ENCODE results near the gene NOS1.
A peak's percentile ranks its signal among the peaks of the same experiment; 100 is the strongest.
"Not testable (repeated sequence)": the region's sequence is repeated elsewhere in the genome, so short reads cannot be mapped to it uniquely, and the experiment has no call there.

The NOS1 gene

DNA sequence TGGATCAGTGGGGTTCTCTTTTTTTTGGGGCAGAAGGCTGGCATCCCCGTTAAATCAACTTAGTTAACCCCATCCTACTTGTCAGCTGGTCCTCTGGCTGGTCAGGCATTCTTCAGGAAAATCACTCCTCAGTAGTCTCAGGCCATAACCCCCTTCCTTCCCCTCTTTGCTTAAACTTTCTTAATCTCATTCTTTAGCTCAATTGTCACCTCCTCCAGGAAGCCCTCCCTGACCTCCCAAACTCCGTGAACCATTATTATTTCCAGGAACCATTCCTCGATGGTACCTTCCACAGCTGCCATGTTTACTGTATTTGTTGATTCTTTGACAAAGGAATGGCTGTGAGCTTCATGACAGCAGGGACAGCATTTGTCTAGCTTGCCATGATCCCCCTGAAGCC, 98.7 kb downstream of the NOS1 start:
- DNase-seq (ENCODE audit: low spot score): no peak

DNA sequence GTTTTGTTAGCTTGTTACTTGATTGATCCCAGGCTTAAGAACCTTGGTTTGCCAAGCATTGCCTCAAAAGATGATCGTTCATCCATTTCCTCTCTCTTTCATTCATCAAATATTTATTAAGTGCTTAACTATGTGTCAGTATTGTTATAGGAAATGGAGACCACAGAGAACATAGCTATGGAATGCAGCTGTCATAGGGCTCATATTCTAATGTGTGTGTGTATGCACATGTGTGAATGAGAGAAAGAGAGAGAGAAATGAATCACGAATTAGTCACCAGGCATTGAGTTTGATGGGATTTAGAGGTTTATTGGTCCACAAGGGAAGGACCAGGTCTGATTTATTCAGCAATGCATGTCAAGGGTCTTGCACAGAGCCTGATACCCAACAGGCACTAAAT, 100.2 kb downstream of the NOS1 start:
- no peak for DNase-seq (ENCODE audit: low spot score)

DNA sequence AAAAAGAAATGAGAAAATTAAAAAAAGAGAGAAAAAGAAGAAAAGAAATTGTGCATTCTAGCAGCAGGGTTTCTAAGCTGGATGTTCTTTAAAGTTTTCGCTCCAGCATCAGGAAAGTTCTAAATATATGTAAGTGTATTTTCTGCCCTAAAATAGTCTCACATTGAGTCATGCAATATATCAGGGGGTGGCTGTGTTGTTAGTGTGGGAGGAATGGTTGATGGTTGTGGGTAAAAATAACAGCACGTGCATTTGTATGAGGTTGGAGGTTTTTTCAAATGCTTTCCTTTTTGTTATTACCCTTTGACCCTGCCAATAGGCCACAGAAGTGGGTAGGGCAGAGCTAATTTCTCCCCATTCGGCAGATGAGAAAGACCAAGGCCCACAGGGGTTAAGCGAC, 106.0 kb downstream of the NOS1 start:
- DNase-seq (ENCODE audit: low spot score): no peak

DNA sequence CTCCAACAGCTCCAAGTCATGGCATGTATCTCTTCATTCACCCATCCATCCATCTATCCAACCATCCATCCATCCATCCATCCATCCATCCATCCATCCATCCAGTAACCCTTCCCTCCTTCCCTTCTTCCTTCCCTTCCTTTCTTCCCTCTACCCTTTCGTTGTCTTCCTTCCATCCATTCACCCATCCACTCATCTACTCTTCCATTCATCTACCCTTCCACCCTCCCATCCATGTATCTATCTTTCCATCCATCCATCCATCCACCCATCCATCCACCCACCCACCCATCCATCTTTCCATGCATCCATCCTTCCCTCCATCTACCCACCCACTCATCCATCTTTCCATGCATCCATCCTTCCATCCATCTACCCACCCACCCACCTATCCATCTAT, 117.9 kb downstream of the NOS1 start:
- no peak for DNase-seq (ENCODE audit: low spot score)

DNA sequence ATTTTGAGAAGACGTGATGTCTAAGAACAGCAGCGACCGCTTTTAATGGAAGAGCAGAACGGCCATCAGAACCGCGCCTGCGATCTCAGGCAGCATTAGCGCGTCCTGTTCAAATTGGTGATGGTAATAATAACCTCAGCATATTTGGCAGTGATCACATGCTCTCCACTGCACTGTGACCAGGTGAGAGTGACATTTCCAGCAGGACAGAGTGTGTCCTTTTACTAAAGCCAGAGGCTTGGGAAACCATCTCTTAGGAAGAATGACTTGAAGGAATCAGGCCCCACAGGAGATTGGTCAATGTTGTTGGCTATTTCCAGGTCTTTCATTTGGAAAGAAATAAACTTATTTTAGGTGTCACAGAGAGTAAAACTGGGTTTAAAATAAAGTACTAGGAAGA, 119.7 kb downstream of the NOS1 start:
- no peak for DNase-seq (ENCODE audit: low spot score)

DNA sequence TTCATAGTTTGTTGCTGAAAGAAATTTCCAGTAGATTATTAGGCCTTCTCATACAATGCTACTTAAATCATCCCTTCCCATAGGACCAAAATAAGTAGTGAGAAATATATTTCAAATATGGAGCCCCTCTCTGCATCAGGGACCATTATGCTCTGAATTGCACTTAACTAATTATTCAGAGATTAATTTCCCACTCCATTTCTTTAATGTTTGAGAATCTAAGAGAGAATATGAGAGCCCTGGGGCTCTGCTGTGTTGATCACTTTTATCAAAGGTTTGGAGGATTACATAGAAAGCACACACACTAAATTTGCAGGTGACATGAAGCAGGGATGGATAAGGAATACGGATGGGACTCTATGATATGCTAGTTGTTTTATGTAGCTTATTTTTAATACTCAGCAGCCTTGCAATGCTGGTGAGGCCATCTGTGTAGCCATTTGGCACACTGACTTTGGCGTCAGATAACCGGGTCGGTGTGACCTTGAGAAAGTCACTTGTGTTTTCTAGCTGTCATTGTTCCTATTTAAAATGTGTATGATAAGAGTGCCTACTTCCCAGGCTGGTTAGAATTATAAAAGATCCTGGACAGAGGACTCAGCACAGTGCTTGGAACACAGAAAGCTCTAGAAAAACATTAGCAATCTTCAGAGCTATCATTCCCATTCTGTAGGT, 121.2 kb downstream of the NOS1 start:
- DNase-seq (ENCODE audit: low spot score): no peak

DNA sequence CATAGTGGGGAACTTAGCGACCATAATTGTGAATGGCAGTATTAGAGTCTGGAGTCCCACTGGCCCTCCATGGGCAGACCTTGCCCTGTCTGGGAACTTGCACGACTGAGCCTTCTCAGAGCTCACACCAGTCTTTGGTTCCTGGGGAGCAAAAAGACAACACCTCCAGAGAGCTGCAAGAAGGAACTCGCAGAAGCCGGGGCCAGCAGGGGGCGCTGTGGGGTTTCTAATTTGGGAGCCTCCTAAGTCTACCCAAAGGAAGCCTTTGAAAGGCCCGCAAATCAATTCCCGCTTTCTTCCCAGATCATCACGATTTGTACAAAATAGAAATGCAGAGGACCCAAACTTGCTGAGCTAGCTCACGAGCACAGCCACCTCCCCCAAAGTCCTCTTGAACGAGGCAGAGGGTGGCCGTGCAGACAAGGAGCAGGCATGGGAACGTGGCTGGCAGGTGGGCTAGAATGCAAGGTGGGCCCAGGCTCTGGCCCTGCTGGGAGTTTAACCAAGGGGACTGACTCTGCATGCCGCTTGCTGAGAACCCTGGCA, 124.9 kb downstream of the NOS1 start:
- DNase-seq (ENCODE audit: low spot score): peak; percentile 72

DNA sequence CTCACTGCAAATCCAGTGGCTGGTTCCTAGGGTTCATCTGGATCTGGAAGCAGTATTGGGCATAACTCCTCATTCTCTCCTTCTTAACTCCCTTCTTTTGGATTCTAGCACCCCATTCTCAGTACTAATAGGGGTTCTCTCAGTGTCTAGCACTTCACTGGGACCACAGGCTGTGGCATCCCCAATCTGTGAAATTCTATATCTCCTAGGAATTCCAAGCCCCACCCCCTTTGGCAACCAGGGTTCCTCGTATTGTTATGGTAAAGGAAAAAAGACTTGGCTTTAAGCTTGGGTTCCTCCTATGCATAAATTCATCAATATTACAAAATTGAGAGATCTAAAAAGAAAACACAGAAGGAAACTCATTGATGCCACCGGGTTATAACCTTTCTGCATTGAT, 126.2 kb downstream of the NOS1 start:
- DNase-seq (ENCODE audit: low spot score): no peak

DNA sequence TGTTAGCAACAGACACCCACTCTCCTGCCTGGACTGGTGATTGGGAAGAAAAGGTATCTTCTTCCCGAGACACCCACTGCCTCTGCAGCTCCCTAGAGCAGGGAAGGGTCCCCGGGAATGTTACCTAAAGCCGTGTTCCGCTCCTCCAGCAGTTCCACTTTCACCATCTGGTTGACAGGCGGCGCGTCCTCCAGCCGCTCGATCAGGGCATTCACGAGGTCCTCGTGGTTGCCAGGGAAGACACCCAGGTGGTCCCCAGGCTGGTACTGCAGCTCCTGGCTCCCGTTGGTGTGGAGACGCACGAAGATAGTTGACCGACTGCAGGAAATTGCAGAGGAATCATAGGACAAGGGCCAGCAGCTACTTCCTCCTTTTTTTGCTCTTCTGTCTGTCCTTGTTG, 127.0 kb downstream of the NOS1 start:
- DNase-seq (ENCODE audit: low spot score): no peak

DNA sequence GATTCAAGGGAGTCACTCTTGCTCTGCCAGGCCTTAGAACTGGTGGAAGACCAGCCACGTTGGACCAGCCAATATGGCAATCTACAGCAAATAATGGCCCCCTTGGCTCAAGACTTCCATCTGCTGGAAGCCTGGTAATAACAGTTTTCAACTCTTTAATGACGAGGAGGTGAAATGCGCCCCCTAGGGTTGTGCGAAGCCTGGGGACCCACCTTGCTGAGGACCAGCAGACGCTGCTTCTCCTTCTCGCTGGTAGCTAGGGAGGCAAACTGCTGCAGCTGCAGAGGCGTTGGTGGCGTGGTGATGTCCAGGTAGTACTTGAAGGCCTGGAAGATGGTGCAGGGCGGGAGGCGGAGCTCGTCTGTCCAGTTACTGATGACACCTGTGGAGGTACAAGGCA, 129.7 kb downstream of the NOS1 start:
- DNase-seq (ENCODE audit: low spot score): no peak

DNA sequence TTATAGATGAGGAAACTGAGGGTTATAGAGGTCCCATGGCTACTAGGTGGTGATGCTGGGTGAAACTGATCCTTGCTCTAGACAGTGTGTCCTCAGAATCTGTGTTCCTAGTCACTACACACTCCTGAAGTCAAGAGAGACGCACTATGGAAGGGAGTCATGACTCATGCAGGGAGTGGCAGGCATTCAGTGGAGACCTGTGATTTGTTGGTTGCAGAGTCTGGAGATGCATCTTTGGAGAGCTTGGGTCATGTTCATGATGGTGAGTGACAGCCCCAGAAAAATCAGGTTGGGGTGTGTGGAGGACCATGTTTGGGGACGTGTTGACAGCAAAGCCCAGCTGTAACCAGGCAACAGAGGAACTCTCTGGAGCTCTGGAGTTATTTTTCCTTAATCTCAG, 133.2 kb downstream of the NOS1 start:
- no peak for DNase-seq (ENCODE audit: low spot score)

DNA sequence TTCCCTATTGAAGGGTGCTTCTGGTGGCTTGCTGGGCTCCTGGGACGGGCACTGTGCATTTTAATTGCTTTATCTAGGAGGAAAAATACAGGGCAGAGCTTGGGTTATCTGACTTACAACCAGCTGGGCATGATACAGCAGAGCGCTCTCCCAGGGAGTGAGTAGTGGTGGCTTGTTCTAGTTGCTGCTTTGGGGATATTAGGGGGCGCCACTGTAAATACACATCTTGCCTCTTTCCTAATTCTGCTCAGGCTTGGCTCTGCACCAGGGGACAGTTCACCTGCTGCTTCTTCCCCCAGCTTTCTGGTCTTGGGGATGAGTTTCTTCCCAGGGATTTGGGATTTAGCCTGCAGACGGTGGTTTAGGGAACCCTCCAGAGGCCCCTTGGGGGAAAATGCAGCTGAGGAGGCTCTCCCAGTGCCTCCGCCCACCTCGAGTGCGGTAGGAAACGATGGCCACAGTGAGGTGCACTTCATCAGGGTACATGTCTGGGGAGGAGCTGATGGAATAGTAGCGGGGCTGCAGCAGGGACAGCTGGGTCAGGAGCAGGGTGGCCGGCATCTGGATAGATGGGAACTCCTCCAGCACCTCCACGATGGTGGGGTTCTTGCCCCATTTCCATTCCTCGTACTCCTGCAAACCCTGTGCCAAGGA, 134.3 kb downstream of the NOS1 start:
- no peak for DNase-seq (ENCODE audit: low spot score)

DNA sequence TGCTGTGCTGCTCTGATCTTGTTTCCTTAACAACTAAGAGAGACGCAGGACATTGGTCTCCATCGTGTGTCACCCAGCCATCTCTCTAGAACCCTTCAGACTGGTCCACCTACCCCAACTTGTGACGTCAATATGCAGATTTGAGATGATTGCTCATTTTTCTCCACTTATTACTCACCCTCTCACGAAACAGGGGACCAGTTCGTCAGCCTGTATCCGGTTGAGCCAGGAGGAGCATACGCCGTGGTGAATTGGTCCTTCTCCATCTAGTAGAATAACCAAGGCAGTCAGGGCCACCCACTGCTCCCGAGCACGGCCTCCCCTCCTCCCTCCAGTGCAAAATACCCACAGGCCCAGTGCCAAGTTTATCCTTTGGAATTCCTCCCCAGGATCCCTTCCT, 134.9 kb downstream of the NOS1 start:
- DNase-seq (ENCODE audit: low spot score): no peak

DNA sequence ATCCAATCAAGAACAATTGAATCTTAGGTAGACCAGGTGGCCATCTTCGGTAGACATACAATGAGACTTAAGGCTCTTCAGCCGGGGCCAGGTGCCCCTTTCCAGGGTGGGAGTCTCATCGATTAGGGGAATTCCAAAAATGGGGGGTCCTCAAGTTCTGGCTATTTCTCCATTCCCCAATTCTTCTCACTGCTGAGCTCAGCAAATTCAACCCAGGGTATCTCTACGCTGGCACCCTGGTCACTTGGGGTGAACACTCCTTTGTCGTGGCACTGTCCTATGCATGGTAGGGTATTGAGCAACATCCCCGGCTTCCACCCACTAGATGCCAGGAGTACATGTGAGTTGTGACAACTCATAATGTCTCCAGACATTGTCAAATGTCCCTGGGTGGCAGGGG, 136.2 kb downstream of the NOS1 start:
- no peak for DNase-seq (ENCODE audit: low spot score)

DNA sequence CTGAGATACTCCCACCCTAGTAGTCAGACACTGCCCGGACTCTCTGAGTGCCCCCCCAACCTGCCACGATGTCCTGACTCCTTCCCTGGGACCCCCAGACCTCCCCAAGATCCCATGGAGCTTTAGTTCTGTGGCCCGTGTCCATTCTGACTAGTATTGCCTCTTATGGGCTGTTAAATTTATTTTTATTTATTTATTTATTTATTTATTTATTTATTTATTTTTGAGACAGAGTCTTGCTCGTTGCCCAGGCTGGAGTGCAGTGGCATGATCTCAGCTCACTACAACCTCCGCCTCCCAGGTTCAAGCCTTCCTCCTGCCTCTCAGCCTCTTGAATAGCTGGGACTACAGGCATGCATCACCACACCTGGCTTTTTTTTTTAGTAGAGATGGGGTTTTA, 140.5 kb downstream of the NOS1 start:
- not testable (repeated sequence) for DNase-seq (ENCODE audit: low spot score)

DNA sequence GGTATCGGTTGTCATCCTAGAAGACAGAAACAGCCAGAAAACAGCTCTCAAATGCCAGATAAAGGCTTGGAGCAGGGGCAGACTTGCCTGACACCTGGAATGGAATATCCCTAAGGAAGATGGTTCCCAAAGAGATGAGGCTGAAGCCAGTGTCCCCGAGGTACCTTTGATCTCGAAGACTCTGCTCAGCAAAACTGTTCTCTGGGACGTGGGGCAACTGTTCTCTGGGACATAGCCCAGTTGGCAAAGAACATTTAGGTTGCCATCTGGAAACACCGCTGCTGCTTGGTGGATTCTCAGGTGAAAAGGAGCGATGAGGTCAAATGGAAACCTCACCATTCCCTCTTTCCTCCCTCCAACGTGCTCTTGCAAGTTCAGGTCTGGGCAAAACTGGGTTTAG, 143.3 kb downstream of the NOS1 start:
- no peak for DNase-seq (ENCODE audit: low spot score)

DNA sequence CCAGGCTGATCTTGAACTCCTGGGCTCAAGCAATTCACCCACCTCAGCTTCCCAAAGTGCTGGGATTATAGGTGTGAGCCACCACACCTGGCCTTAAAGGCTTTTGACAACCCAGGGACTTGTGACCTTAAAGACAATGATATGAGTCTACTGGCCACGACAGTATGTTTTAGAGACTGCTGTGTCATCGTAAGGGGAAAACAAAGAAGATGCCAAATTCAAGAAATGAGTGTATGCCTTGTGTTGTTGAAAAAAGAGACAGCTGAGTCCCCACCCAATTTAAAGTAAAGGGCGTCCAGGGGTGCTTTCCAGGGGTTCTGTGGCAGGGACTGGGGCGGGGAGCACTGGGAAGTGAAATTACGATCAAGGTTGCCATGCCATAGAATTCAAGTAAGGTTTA, 144.7 kb downstream of the NOS1 start:
- DNase-seq (ENCODE audit: low spot score): no peak

DNA sequence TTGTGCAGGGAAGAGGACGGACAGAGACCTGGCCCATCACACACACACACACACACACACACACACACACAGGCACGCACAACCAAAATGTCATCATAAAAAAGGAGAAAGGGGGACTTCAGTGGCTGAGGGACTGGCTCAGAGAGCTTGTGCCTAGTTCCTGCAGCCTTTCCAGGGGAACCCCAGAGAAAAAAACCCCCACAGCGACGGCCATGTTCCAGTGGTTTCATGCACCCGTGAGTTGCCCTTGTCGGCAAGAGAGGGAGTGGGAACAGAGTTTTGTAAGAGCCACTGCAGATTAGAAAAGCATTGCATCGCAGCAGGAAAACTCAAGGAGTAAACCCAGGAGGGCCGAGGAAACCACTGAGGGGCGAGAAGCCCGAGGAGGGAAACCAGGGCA, 146.6 kb downstream of the NOS1 start:
- no peak for DNase-seq (ENCODE audit: low spot score)

DNA sequence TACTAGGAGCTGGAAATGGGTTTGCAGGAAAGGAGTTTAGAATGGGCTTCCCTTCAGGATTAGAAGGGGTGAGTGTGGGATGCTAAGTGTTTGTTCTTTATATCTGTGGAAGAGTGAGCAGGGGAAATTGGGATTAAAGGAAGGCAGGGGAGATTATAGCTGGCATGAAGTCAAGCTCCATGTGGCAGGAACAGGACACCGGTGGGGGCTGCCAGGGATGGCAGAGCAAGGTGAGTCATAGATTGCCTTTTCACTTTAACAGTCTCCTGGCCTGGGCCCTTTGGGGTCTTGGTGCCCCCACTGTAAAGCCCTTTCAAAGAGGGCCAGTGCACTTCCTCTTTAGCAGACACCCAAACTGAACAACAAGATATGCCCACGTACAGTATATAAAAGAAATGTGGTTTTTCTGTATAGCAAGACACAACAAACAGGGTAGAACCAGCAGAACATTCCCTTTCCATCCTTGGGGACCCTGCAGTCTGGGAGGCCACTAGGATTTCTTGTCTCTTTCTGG, 148.1 kb downstream of the NOS1 start:
- DNase-seq (ENCODE audit: low spot score): no peak

DNA sequence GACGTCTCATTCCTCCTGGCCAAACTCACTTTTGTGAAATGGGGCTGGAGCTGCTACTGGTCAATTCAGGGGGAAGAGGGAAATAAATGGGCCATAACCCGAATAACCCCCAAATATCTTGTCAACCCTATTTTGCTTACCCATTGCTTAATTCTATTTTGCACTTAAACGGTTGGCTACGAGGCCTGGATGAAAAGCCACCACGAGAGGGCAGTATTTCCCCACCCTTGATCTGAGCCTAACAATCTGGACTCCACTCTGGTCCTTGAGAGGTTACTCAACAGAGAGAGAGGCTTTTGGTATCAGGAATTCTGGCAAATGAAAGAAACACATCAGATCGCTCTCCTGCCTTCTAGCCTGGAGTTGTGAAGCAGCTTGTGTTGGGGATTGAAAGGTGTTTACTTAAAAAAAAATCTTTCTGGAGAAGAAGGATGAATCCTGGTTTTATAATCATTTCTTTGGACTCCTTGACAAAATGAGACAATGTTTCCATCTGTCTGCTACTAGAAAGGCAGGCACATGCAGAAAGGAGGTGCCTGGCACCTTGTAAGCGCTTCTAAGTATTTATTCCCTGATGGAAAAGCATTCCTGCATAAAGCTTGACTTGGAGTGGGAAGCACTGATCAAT, 148.7 kb downstream of the NOS1 start:
- DNase-seq (ENCODE audit: low spot score): peak; percentile 91

DNA sequence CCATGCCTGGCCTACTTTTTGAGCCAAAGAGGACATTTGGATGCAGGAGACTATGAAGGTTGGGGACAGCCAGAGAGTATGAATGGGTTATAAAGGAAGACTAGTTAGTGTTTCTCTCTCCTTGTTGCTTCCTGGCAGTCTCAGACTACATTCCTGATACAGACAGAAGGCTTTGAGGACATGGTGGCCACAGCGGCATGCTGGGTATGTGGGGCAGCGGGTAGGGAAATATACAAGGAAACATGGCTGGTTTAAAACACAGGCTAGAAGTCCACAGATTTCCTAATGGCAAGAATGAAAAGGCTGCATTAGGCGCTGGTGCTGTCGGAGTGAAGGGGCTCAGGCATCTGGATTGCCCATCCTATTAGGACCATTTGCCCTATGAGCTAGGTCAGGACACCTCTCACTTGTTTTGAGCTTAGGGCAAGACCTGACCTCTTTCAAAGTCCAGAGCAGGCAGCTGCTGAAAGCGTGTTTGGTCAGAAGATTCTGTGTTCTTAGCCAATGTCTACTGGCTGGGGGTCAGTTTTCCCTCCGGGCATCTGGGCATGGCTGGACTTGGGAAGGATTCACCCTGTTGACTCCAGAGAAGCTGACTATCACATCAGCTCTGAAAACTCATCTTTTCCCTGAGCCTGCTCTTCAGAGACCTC, 151.0 kb downstream of the NOS1 start:
- DNase-seq (ENCODE audit: low spot score): no peak

DNA sequence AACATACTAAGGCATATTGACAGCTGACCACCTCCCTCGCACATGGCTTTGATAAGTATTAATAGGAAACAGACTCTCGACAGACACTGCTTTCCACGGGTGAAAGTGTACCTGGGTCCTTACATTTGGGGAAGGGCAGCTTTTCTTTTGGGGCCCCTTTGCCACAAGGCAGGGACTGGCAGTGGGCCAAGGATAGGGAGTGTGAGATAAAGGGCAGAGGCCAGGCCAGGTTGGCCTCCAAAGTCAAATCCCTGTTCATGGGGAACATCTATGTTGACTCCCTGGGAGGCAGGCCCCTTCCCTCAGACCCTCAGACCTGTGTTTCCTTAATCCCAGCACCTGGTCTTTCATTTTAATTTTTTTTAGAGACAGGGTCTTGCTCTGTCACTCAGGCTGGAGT, 151.8 kb downstream of the NOS1 start:
- DNase-seq (ENCODE audit: low spot score): no peak
